ENCODE results near the gene APEX1.
"Not testable (repeated sequence)": the region's sequence is repeated elsewhere in the genome, so short reads cannot be mapped to it uniquely, and the experiment has no call there.

APEX1 gene

GRCh38 chr14:20434701-20435581 lies 20.1 kb upstream of the APEX1 start:
- no peak overlapping the region for H3K4me3 ChIP-seq (ENCODE audit: low read length)
- no peak for DNase-seq (ENCODE audit: low read depth, low spot score)

GRCh38 chr14:20435582-20436362 lies 19.3 kb upstream of the APEX1 start, which contains the start of gene KLHL33:
KLHL33 (minus strand) TSS chr14:20436166; CDS start chr14:20435811, 355 bp downstream.
- DNase-seq (ENCODE audit: low read depth, low spot score): no peak
- no peak within 1 kb of the TSS for H3K4me3 ChIP-seq (ENCODE audit: low read length)

DNA sequence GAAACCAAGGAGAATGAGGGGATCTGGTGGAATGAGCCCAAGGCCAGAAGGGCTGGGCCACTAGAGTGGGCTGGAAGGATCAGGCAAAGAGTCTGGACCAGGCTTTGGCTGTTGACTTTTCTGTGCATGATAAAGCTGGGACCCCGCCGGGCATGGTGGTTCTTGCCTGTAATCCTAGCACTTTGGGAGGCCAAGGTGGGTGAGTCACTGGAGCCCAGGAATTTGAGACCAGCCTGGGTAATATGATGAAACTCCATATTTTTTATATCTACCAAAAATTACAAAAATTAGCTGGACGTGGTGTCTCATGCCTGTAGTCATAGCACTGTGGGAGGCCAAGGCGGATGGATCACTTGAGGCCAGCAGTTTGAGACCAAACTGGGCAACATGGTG lies 18.7 kb upstream of the APEX1 start:
- no peak overlapping the region for H3K4me3 ChIP-seq (ENCODE audit: low read length)
- no peak for DNase-seq (ENCODE audit: low read depth, low spot score)

DNA sequence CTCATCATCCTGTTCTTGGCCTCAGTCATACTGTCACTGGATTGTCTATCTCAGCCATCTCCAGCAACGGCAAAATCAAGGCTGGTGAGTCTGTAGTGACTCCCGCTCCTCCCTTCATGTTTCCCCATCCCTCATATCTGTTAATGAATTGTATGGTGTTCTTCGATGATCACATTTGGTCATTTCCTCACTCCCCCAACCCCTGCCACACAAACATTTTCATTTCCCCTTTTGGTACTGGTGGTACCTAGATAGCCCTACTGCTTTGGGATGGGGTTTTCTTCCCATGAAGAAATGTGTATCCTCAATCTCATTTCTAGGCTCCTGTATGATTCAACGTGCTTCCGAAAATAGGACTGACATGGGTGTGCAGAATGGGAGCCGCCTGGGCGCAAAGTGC lies 16.4 kb upstream of the APEX1 start:
- no peak for DNase-seq (ENCODE audit: low read depth, low spot score)

GRCh38 chr14:20440465-20440864 lies 14.6 kb upstream of the APEX1 start:
- H3K4me3 ChIP-seq (ENCODE audit: low read length): no peak overlapping the region
- DNase-seq (ENCODE audit: low read depth, low spot score): no peak

More for the DNA sequence above, 16.4 kb upstream of the APEX1 start:
- H3K4me3 ChIP-seq (ENCODE audit: low read length): no peak overlapping the region

GRCh38 chr14:20440882-20441281 lies 14.1 kb upstream of the APEX1 start:
- H3K4me3 ChIP-seq (ENCODE audit: low read length): no peak overlapping the region
- DNase-seq (ENCODE audit: low read depth, low spot score): no peak

DNA sequence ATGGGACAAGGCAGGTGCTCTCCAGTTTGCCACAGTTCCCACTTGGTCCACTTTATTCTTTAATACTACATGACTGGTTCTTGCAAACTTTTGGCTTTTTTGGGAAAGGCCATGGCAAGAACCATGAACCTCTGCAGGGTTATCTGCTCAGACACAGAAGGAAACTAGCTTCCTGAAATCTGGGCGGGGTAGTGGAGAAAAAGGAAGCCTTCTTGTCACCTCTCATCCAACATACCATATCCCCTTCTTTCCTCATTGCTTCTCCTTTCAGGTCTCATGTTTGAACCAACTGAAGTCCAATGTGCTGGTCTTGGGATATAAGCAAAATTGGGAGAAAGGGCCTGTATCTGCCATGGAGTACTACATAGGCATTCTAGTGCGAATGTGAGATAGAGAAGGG lies 13.6 kb upstream of the APEX1 start:
- DNase-seq (ENCODE audit: low read depth, low spot score): no peak
- no peak overlapping the region for H3K4me3 ChIP-seq (ENCODE audit: low read length)

DNA sequence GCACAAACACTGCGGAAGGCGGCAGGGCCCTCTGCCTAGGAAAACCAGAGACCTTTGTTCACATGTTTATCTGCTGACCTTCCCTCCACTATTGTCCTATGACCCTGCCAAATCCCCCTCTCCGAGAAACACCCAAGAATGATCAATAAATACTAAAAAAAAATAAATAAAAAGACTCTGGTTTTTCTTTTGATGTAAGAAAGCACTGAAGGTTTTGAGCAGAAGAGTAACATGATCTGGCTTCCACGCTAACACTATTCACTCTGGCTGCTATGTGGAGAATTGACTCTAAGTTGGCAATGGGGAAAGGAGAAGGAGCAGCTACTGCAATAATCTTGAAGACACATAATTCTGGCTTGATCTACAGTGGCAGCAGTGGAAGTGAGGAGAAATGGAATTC lies 11.4 kb upstream of the APEX1 start:
- not testable (repeated sequence) for H3K4me3 ChIP-seq (ENCODE audit: low read length); DNase-seq (ENCODE audit: low read depth, low spot score)

GRCh38 chr14:20446889-20447288 lies 8.1 kb upstream of the APEX1 start:
- no peak for DNase-seq (ENCODE audit: low read depth, low spot score)
- H3K4me3 ChIP-seq (ENCODE audit: low read length): no peak overlapping the region

DNA sequence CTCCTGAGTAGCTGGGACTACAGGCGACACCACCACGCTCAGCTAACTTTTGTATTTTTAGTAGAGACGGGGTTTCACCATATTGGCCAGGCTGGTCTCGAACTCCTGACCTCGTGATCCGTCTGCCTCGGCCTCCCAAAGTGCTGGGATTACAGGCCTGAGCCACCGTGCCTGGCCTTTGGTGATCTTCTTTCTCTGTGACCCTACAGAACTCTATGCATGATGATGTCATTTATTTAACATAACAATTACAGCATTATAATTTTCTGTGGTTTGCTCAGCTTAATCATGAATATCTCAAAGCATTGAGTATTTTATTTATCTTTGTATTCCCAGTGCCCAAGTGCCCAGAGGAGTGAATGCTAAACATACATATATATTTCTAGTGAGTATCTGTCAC lies 2.2 kb upstream of the APEX1 start:
- not testable (repeated sequence) for DNase-seq (ENCODE audit: low read depth, low spot score); H3K4me3 ChIP-seq (ENCODE audit: low read length)

- H3K4me3 ChIP-seq (ENCODE audit: low read length): peak overlapping the region; percentile 97
- no peak for DNase-seq (ENCODE audit: low read depth, low spot score)
Measured at GRCh38 chr14:20455355-20456300, 602 bp downstream of the APEX1 start.

- no peak for DNase-seq (ENCODE audit: low read depth, low spot score)
- no peak overlapping the region for H3K4me3 ChIP-seq (ENCODE audit: low read length)
Measured at GRCh38 chr14:20456971-20457370, 1.9 kb downstream of the APEX1 start.

GRCh38 chr14:20458031-20458789 lies 3.2 kb downstream of the APEX1 start:
- no peak overlapping the region for H3K4me3 ChIP-seq (ENCODE audit: low read length)
- DNase-seq (ENCODE audit: low read depth, low spot score): no peak

DNA sequence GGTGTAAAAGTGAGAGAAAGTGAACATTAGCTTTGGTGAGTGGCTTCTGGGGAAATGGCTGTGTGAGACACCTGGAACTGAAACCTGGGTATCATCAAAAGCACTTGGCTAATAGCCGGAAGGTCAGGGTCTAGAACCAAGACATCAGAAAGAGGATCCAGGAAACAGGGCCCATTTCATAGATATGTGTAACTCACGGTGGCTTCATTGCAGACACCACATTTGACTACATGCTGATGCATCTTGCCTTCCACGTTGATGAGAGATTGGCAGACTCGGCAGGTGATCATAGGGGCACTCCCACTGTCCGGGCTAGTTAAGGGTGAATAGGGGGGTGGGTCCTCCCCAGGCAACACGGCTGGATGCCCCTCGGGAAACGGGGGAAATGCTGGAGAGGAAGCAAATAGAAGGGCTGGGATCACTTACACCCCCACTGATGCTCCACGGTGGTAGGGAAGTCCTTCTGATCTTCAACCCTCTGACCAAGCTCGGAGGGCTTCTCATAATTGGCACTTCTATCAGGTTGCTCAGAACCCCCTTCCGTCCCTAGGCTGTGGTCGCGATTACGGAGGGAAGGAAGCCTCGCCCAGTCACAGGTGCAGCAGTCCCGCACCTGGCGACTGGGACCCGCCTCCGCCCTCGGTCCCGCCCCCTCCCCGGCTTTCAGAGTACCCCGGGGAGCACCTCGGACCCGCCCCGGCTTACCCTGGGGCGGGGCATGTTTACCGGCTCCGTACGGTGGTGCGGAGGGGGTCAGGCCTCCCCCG lies 5.6 kb downstream of the APEX1 start:
- H3K4me3 ChIP-seq (ENCODE audit: low read length): peak overlapping the region; percentile 90
- no peak for DNase-seq (ENCODE audit: low read depth, low spot score)

GRCh38 chr14:20461225-20462141 lies 6.5 kb downstream of the APEX1 start, which contains the start of gene PIP4P1:
PIP4P1 (minus strand) TSS chr14:20461434; CDS start chr14:20461325, 109 bp downstream.
- H3K4me3 ChIP-seq (ENCODE audit: low read length): peak within 1 kb of the TSS; percentile 90
- peak; percentile 100 for DNase-seq (ENCODE audit: low read depth, low spot score)

- H3K4me3 ChIP-seq (ENCODE audit: low read length): peak overlapping the region; percentile 98
- DNase-seq (ENCODE audit: low read depth, low spot score): no peak
Measured at GRCh38 chr14:20468764-20469241, 13.8 kb downstream of the APEX1 start.

All from Jurkat, Clone E6-1 (cell line).